Thyroid gland (tissue), 4 donors: ENCODE measurements around the gene KLF6. TPM values are rescaled to one million over a fixed set of nuclear protein-coding genes. Genes with fewer than 3 reads are reported as not detected.
A peak's percentile ranks its signal among the peaks of the same experiment; 100 is the strongest.
"Not testable (repeated sequence)": the region's sequence is repeated elsewhere in the genome, so short reads cannot be mapped to it uniquely, and the experiment has no call there.

Experiments
- DNase-seq, 2 donors: peaks; one replicate each; pipeline ENCODE4 v3.0.0-alpha.2; 2019
- H3K27ac ChIP-seq, 3 donors: fragments of 200-600 bp; sonication (generic); 1 replicate in 2 of 3; 2 replicates in 1 of 3; pipeline ENCODE4 v1.5.1; 2016 to 2019; ENCODE audit warnings: mild to moderate bottlenecking in 1 of 3, moderate library complexity in 1 of 3
- H3K27me3 ChIP-seq: fragments of 200-600 bp; sonication (generic); one replicate; pipeline ENCODE4 v1.5.1; 2019
- H3K36me3 ChIP-seq, 2 donors: fragments of 200-600 bp; sonication (generic); one replicate each; pipeline ENCODE4 v1.5.1; 2016 to 2019
- H3K4me1 ChIP-seq, 2 donors: fragments of 200-600 bp; sonication (generic); one replicate each; pipeline ENCODE4 v1.5.1; 2017 to 2019
- H3K4me3 ChIP-seq, 3 donors: fragments of 200-600 bp; sonication (generic); replicated peaks in 1 of 3; 1 replicate in 2 of 3; 2 replicates in 1 of 3; pipeline ENCODE4 v1.5.1; 2016; ENCODE audit warnings: mild to moderate bottlenecking in 1 of 3
- H3K9me3 ChIP-seq: fragments of 200-600 bp; sonication (generic); one replicate; pipeline ENCODE4 v1.5.1; 2017
- POLR2A ChIP-seq, 2 donors: fragments of 450-650 bp; IDR thresholded peaks; one replicate each; pipeline ENCODE4 v1.6.1; 2017; ENCODE audit warnings: antibody characterized with exemption in 2 of 2, mild to moderate bottlenecking in 2 of 2, moderate library complexity in 1 of 2
- WGBS, 2 donors: methylation state at CpG; one replicate each; pipeline ENCODE4 v1.1.5; 2017; 5-methylcytosine and 5-hydroxymethylcytosine counted together
- intact Hi-C: fragments of 100-400 bp; cut with DNase I; formaldehyde crosslinking; loops from one replicate; pipeline ENCODE4 v1.15.1; 2023
- total RNA-seq, 4 donors: library from RNA; depleted of rRNA; stranded (reverse); fragments of >200 nt; gene quantifications; one replicate each; pipeline ENCODE4 v1.2.3, GENCODE V29; 2016
- TF ChIP-seq, protein P1 (sequence below), 6 experiments: fragments of 200-600 bp in 3 of 6; fragments of 450-650 bp in 3 of 6; sonication (generic) in 3 of 6; IDR thresholded peaks; one replicate each; pipeline ENCODE4 v1.5.1; 2016 to 2019; ENCODE audit warnings: antibody characterized with exemption in 6 of 6, mild to moderate bottlenecking in 2 of 6, inconsistent platforms in 1 of 6, moderate library complexity in 1 of 6

Gene KLF6
- total RNA-seq, 4 donors from 2014 or later: 50.4 to 166 (median 103) TPM

DNA sequence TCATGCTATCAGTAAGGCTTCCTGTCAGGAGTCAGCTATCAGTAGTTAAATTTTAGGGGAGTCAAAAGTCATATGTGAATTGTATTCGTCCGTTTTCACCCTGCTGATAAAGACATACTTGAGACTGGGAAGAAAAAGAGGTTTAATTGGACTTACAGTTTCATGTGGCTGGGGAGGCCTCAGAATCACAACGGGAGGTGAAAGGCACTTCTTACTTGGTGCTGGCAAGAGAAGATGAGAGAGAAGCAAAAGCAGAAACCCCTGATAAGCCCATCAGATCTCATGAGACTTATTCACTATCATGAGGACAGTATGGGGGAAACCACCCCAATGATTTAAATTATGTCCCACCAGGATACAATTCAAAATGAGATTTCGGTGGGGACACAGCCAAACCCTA lies 47.1 kb downstream of the KLF6 start:
- H3K4me3 ChIP-seq: no peak overlapping the region
- WGBS, 2 donors: 76 to 80% methylated on average over 4 of the region's 4 CpGs
- no peaks in the 10 kb centered on the region for H3K9me3 ChIP-seq
- no peaks in the 10 kb centered on the region for H3K27me3 ChIP-seq
- no peaks in the 10 kb centered on the region for H3K4me1 ChIP-seq
- intact Hi-C loops: no loop called here
- H3K27ac ChIP-seq: no peak overlapping the region
- H3K36me3 ChIP-seq: no peaks in the 10 kb centered on the region
- DNase-seq: no peak
- TF ChIP-seq, protein P1, sequence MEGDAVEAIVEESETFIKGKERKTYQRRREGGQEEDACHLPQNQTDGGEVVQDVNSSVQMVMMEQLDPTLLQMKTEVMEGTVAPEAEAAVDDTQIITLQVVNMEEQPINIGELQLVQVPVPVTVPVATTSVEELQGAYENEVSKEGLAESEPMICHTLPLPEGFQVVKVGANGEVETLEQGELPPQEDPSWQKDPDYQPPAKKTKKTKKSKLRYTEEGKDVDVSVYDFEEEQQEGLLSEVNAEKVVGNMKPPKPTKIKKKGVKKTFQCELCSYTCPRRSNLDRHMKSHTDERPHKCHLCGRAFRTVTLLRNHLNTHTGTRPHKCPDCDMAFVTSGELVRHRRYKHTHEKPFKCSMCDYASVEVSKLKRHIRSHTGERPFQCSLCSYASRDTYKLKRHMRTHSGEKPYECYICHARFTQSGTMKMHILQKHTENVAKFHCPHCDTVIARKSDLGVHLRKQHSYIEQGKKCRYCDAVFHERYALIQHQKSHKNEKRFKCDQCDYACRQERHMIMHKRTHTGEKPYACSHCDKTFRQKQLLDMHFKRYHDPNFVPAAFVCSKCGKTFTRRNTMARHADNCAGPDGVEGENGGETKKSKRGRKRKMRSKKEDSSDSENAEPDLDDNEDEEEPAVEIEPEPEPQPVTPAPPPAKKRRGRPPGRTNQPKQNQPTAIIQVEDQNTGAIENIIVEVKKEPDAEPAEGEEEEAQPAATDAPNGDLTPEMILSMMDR (IDR thresholded peaks at IDR 0.05): no peak
- no peak for TF ChIP-seq POLR2A (IDR thresholded peaks at IDR 0.05)

DNA sequence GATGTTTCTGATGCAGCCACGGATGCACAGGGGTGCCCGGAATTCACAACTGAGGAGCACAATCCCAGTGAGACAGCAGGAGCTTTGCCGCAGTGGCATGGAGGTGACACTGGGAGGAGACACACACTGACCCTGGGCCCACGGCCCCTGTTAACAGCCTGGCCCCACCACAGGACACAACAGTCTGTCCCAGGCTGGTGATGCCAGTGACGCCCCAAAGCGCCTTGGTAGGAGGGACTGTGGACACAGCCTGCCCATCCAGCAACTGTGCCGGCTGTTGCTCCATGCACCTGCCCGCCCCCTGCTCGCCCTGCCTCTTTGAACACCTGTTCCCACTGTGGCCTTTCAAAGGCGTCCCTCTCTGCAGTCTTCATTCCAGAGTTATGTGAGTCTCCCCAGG lies 49.8 kb downstream of the KLF6 start:
- no peak for DNase-seq
- no peak overlapping the region for H3K27ac ChIP-seq
- intact Hi-C loops: no loop called here
- no peak overlapping the region for H3K4me3 ChIP-seq
- H3K36me3 ChIP-seq: no peaks in the 10 kb centered on the region
- H3K9me3 ChIP-seq: no peaks in the 10 kb centered on the region
- TF ChIP-seq, protein P1 (IDR thresholded peaks at IDR 0.05): peak in 1 of 6 experiments; percentile 6
- no peak for TF ChIP-seq POLR2A (IDR thresholded peaks at IDR 0.05)
- 71 to 82% methylated on average over 10 of the region's 10 CpGs for WGBS, 2 donors
- H3K4me1 ChIP-seq: no peaks in the 10 kb centered on the region
- H3K27me3 ChIP-seq: no peaks in the 10 kb centered on the region

DNA sequence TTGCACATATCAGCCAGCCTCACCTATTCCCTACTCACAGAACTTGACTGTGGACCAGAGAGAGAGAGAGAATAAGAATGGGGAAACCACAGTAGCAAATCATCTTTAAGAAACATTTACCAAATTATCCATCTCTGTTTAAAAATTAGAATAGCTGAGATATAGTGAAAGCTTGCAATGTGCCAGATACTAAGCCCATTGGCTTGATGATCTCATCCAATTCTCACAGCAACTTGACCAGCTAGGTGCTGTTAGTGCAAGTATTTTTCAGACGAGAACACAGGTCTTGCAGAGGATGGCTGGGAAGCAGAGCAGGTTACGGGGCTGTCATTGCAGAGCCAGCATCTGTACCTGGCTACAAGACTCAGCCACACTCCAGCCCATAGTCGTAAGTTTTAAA lies 50.9 kb downstream of the KLF6 start:
- 93 to 95% methylated on average over 3 of the region's 3 CpGs for WGBS, 2 donors
- no peak overlapping the region for H3K4me3 ChIP-seq
- DNase-seq: no peak
- no peaks in the 10 kb centered on the region for H3K36me3 ChIP-seq
- H3K27me3 ChIP-seq: no peaks in the 10 kb centered on the region
- TF ChIP-seq, protein P1 (IDR thresholded peaks at IDR 0.05): no peak
- TF ChIP-seq POLR2A (IDR thresholded peaks at IDR 0.05): no peak
- H3K27ac ChIP-seq: no peak overlapping the region
- no peaks in the 10 kb centered on the region for H3K9me3 ChIP-seq
- intact Hi-C loops: no loop called here
- H3K4me1 ChIP-seq: no peaks in the 10 kb centered on the region

DNA sequence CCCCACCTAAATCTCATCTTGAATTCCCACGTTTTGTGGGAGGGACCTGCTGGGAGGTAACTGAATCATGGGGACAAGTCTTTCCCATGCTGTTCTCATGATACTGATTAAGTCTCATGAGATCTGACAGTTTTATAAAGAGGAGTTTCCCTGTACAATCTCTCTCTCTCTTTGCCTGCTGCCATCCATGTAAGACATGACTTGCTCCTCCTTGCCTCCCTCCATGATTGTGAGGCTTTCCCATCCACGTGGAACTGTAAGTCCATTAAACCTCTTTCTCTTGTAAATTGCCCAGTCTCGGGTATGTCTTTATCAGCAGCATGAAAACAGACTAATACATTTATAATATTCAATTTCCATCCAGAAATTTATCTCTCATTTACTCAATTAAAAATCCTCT lies 52.8 kb downstream of the KLF6 start:
- WGBS, 2 donors: 94 to 96% methylated on average over 3 of the region's 3 CpGs
- intact Hi-C loops: not testable (repeated sequence)

DNA sequence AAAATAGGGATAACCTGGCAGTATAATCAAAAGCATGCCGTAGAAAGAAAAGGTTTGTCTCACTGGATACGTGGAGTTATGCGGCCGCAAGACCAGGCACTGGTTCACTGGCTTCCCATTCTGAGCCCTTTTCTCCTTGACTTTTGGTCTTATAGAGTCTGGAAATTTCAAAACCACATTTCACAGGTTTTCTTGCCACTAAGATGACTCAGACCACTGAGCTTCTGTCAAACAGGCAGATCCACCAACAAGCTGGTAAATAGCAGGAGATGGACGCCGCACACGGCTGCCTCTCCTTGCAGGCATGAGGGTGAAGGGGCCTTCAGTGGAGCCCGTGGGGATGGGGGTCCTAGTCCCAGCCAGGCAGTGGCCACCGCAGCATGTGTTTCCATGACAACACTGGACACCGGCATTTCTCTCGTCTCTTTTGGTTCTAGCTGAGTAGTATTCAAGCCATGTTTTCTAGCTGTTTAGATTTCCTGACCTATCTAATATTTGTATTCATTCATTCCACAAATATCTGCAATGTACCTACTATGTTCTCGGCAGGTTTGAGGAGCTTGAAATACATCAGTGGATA lies 55.5 kb downstream of the KLF6 start:
- 88 to 90% methylated on average over 12 of the region's 12 CpGs for WGBS, 2 donors
- Histone ChIP-seq H3K4me1 (no peaks in the 10 kb centered on the region), H3K9me3 (no peaks in the 10 kb centered on the region), H3K27me3 (no peaks in the 10 kb centered on the region), H3K4me3 (no peak overlapping the region), H3K36me3 (no peaks in the 10 kb centered on the region), H3K27ac (no peak overlapping the region)
- no peak for TF ChIP-seq POLR2A (IDR thresholded peaks at IDR 0.05)
- TF ChIP-seq, protein P1 (IDR thresholded peaks at IDR 0.05): no peak
- intact Hi-C loops: no loop called here
- DNase-seq: no peak

More for the DNA sequence above, 52.8 kb downstream of the KLF6 start:
- H3K27me3 ChIP-seq, H3K9me3 ChIP-seq, H3K36me3 ChIP-seq, H3K4me3 ChIP-seq, H3K4me1 ChIP-seq, H3K27ac ChIP-seq, DNase-seq: not testable (repeated sequence)

DNA sequence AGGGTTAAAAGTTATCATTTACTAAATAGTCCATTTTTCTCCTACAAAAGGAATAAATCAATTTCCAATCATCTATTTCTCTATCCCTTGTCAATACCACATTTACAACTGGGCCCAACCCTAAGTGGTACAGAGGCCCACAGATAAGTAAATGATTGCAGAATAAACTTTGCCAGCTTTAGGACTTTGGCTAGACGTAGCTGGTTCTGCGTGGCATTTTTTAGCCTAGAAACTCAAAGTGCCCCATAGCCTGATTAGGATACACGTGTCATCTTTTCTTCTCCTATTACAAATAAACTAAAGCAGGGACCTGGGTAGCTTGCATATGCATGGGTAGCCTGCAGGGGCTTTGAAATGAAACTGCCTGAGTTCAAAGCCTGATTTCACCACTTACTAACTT lies 56.4 kb downstream of the KLF6 start:
- DNase-seq: no peak

More for the DNA sequence above, 56.4 kb downstream of the KLF6 start:
- 85 to 86% methylated on average over 3 of the region's 3 CpGs for WGBS, 2 donors
- Histone ChIP-seq H3K27ac (no peak overlapping the region), H3K36me3 (no peaks in the 10 kb centered on the region), H3K4me1 (no peaks in the 10 kb centered on the region), H3K27me3 (no peaks in the 10 kb centered on the region), H3K4me3 (no peak overlapping the region), H3K9me3 (no peaks in the 10 kb centered on the region)
- TF ChIP-seq POLR2A (IDR thresholded peaks at IDR 0.05): no peak
- intact Hi-C loops: no loop called here
